Bone marrow (tissue), 2 donors: Measurements from ENCODE around the gene MSI2.

Experiments used
- DNase-seq, 2 donors: peaks; one replicate each; lab custom pipeline; 2025; lab: John Stamatoyannopoulos, UW

The MSI2 gene

DNA sequence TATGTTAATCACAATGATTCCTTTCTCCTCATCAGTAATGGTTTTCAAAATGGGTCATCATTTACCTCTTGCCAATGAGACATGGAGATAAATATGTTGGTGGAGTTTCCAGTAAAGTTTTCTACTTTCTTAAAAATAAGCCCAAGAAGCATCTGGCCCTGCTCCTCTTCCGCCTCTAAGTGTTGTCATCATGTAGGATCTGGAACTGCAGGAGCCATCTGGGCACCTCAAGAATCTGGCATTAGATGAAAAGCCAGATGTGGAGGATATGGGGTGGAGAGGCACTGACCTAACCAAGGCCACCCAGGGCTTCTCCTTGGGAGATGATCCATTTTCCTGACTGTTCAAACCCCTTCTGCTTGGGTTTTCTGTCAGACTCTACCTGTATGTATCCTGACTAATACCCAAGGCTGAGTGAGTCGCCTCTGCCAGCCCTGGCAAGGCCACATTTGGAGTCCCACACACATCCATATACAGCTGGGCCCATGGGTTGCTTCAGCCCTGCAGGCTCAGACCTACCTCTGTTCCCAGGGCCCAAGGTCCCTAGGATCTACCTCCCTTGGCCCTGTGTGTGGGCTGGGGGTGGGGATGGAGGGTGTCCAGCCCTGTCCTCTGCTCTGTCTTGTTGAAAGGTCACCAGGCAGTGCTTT lies 464.2 kb downstream of the MSI2 start:
- DNase-seq: no peak

DNA sequence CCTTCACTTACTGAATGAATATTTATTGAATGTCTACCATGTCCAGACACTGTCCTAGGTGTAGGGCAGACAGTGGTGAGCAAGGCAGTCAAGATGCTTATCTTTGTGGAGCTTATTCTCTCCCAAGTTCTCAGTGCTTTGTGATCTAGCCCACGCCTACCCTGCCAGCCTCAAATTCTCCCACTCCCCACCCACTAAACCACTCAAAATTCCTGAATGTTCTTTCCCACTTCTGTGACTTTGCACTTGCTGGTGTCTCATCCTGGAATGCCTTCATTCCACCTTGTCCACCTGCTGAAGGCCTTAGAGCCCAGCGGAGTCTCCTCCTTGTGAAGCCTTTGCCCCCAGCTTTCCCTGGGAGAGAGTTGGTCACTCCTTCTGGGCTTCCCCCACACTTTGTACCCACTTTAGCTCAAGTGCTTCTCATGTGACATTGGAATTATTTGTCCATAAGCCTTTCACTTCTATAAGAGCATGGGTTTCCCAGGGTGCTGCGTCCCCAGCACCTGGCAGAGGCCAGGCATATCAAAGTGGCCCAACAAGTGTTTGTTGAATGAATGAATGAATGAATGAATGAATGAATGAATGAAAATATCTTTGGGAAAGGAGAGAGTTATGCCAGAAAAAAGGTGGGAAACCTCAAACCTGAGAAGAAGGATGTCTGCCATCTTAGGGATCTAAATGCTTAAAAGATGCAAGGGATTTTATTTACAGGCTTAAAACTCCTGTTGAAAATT lies 465.8 kb downstream of the MSI2 start:
- DNase-seq: no peak

DNA sequence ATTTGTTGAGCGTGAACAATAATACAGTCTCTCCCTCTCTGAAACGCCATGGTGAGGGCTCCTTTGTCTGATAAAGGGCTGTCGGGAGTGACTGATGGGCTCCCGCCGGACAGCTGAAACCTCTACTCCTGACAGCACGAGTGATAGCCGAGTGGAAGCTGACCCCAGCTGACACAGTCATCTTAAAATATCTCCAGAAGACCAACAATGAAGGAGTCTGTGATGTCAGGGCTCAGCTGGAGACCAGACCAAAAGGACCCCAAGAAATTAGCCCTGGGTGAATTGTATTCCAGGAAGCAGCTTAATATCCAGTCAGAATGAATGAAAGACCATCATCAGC lies 466.4 kb downstream of the MSI2 start:
- no peak for DNase-seq

DNA sequence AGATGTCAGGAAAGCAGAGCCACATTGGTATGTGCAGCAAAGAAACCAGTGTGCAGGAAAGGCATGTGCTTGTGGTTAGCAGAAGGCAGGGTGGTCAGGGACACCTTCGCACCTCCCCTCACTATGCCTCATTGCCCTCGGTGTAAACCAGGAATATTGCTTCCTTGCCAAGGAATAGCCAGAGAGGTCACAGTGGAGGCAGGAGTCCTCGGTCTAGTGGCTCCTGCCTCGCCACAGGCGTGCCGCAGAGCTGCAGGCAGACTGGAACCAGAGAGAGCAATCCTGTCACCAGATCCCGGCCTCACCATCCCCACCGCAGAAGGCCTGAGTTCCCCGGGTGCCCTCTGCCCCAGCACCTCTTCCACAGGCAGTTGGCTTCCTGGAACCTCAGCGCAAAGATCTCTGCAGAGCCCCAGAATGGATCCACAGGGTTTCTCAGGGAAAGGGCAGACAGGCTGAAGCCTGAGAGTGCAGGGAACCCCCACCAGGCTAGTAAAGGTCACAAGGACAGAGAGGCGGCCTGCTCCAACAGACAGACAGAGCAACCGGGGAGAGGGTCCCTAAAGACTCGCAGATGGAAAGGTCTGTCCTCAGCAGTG lies 467.2 kb downstream of the MSI2 start:
- DNase-seq: no peak

DNA sequence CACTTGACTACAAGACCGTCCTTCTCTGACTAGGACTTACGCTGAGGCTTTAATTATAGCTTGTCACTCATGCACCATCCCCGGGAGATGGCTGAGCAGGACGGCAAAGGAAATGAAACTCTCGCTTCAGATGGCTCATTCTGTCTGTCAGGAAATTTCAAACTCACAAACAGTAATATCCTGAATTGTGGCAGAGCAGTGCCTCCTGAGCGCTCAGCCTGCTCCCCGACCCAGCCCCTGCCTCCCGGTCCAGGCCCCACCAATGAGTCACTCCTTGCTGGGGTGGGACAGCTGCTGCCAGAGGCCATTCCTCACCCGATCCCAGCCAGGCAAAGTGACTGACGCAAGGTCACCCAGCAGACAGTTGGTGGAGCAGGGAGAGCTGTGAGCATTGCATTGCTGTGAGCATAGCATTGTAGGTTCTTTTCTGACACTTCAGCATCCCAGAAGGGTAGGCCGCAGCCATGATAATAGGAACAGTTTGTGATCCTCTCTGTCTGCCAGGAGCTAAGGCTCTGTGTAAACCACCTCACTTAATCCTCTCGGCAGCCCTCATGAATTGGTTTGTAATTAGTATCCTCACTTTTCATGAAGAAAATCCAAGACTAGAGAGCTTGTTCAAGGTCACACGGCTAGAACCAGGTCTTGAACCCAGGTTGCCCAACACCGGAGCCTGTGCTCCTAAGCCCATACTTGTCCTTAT lies 467.9 kb downstream of the MSI2 start:
- DNase-seq: peak in 1 of 2 donors; percentile 33

DNA sequence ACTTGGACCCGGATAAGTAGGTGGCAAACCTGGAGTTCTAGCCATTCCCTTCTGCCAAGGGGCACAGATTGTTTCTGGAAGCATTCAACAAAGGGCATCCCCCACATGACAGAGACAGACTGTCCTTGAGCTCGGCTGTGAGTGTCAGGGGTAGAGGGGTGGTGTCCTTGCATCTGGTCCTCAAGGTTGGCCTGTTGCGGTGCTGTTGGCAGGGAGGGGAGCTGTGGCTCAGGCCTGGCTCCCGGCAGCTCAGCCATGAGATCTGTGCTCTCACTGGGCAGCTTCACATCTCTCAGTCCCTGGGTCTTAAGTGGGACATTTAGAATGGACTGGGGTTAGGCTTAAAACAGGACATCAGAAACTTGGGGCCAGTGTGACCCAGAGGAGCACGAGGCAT lies 468.4 kb downstream of the MSI2 start:
- no peak for DNase-seq

DNA sequence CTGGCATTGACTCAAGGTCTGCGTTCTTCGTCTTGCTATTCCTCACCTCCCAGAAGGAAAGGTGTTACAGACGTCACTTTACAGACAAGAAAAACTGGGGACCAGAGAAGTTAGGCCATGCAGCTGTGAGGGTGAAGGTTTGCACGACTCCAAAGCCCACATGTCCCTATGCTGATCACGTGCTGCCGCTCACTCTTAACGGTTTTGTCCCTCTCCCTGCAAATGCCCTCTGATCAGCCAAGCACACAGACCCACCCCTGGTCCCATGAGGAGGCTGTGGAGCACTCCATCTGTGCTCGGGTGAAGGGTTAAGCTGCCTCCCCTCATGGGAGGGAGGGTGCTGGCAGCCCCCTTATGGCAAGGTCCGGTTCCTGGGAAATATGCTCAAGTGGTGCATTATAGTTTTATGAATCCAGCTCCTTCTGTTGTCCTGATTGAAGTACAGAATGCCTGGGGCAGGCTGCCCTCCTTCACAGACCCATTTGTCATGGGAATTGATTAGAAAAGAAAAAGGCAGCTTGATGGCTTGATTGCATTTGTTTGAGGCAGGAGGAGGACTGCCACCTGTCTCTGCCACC lies 470.0 kb downstream of the MSI2 start:
- no peak for DNase-seq

DNA sequence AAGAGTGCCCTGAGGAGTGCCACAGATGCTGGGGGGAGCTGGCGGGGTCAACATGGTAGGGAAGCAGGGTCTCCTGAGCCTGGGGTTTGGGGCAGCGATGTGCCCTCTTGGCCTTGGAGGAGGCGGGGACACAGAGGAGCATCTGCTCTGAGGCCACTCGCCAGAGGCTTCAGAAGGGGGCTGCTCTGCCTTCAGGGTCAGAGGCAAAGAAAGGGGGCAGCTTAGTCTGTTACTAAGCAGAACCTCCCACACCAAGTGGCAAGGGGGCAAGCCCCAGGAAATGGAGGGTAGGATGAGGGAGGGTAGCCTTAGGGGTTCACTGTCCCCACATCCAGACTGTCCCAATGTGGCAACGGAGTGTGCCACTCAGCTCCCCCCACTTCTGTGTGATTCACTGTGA lies 470.5 kb downstream of the MSI2 start:
- DNase-seq: no peak

DNA sequence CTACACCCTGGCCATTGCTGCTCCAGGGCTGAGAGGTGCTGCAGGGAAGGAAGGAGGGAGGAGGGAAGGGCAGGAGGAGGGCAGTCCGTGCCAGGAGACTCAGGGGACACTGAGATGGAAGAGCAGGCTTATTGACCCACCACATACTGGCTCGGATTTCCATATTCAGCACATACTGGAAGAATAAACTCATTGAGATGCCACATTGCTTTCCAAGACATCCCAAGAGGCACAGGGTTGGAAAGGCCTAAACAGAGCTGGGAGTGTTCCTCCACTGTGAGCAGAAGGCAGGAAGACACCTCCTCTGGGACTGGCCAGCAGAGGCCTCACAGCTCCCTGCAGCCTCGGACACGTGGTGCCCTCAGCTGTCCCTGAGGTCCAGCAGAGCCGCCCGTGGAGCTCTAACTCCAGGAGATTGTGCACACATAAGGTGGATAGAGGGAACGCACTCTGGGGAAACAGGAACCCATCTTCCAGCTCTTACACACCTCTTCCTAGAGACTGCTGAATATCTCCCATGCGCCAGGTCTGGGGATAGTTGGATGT lies 471.4 kb downstream of the MSI2 start:
- no peak for DNase-seq

DNA sequence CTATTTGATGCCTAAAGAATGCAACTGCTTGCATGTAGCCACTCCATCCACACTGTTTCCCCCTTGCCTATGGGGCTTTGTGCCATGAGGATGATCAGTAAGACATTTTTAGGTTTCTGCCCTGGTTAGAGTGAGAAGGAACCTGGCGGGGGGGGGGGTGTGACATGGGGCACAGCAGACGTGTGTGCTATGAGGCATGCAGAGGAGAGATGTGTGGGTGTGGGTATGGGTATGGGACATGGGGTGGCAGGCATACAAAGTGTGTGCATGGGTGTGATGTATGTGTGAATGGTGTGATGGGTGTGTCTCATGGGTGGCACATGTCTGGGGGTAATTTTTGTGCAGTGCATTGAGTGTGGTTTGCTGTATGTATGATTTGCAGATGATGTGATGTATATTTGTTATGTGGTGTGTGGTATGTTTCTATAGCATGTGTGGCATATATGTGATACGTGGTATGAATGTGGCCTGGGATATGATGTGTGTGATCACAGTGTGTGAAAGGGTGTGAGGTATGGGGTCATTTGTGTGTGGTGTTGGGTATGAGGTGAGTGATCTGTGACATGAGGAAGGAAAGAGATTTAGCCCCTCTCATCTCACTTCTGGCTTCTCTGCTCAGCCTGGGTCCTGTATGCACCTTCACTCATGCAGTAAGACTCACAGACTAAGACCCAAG lies 473.8 kb downstream of the MSI2 start:
- no peak for DNase-seq

DNA sequence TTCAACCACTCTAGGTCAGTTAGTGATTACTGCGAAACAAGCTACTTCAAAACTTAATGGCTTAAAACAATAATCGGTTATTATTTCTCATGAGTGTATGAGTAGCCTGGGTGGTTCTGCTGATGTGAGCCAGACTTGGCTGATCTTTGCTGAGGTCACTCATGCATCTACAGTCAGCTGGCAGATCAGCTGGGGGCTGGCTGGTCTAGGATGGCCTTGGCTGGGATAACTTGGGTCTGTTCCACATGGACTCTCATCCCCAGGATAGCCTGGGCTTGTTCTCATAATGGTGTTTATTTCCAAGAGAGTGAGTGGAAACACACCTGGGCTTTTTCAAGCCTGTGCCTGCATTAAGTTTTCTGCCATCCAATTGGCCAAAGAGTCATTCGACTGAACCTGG lies 475.7 kb downstream of the MSI2 start:
- DNase-seq: no peak

DNA sequence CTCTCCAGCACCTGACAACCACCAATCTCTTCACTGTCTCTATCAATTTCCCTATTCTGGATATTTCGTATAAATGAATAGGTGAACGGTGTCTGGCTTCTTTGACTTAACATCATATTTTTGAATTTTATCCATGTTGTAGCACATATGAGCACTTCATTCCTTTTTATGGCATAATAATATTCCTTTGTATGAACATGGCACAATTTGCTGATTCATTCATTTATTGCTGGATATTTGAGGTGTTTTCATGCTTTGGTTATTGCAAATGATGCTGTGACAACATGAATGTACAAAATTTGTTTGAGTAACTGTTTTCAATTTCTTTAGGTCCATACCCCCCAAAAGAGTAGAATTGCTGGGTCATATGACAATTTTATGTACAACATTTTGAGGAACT lies 476.8 kb downstream of the MSI2 start:
- DNase-seq: no peak
